Nephron (organoid): ENCODE data around the gene TNS1.

ENCODE experiments used
- H3K27ac Mint-ChIP-seq, 3 experiments: 2 replicates each; pipeline ENCODE4 v1.8.0; 2020; ENCODE audit warnings: mixed read lengths in 3 of 3, mild to moderate bottlenecking in 2 of 3, moderate library complexity in 1 of 3
- H3K27me3 Mint-ChIP-seq: 2 replicates; pipeline ENCODE4 v1.8.0; 2021; ENCODE audit warnings: low read depth, mild to moderate bottlenecking, moderate library complexity, mixed read lengths
- H3K36me3 Mint-ChIP-seq: 2 replicates; pipeline ENCODE4 v1.8.0; 2020; ENCODE audit warnings: low read depth, mixed read lengths
- H3K4me1 Mint-ChIP-seq: 2 replicates; pipeline ENCODE4 v1.8.0; 2020; ENCODE audit warnings: mixed read lengths
- H3K4me3 Mint-ChIP-seq, 3 experiments: 2 replicates each; pipeline ENCODE4 v1.8.0; 2020; ENCODE audit warnings: mild to moderate bottlenecking in 3 of 3, mixed read lengths in 3 of 3, moderate library complexity in 2 of 3
- H3K9me3 Mint-ChIP-seq: 2 replicates; pipeline ENCODE4 v1.8.0; 2020; ENCODE audit warnings: mixed read lengths
- TF ChIP-seq, protein P1 (sequence below), 3 experiments: fragments of 200-600 bp; sonication (generic); IDR thresholded peaks; one replicate each; pipeline ENCODE4 v1.5.0; 2021; ENCODE audit warnings: antibody characterized with exemption in 3 of 3; ENCODE audit not compliant: unreplicated experiment in 3 of 3

The TNS1 gene

DNA sequence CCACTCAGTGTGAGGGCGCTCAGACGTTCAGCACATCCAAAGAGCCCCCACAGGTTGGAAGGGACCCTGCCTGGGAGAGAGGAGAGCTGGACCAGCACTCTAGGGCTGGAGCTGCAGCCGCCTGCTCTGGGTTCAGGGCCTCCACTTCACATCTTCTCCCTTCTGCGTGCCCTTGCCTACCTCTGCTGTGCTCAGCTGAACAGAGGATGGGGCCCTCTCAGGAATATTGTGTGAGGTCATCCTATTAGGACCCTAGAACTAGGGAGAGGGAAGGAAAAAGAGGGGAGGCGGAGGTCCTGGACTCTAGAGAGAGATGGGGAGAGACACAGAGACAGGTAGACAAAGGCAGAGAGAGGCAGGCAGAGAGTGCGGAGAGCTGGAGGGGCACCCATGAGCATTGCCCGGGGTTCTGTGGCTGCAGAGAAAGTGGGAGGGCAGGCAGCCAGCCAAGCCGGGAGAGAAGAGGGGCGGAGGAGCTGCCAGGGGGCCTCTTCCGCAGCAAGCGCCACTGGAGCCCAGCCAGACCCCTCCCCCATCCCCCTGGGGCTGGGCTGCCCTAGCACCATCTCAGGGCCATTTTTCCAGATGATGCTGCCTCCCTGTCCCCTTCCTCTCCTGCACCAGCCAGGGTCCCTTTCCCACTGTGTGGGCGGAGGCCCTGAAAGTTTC, 8.3 kb upstream of the TNS1 start:
- H3K27ac Mint-ChIP-seq, result peak overlapping the region; percentile 38 to 75 (median 51)
- peaks cover 43% of the 10 kb centered on the region for H3K27me3 Mint-ChIP-seq
- TF ChIP-seq, protein P1, sequence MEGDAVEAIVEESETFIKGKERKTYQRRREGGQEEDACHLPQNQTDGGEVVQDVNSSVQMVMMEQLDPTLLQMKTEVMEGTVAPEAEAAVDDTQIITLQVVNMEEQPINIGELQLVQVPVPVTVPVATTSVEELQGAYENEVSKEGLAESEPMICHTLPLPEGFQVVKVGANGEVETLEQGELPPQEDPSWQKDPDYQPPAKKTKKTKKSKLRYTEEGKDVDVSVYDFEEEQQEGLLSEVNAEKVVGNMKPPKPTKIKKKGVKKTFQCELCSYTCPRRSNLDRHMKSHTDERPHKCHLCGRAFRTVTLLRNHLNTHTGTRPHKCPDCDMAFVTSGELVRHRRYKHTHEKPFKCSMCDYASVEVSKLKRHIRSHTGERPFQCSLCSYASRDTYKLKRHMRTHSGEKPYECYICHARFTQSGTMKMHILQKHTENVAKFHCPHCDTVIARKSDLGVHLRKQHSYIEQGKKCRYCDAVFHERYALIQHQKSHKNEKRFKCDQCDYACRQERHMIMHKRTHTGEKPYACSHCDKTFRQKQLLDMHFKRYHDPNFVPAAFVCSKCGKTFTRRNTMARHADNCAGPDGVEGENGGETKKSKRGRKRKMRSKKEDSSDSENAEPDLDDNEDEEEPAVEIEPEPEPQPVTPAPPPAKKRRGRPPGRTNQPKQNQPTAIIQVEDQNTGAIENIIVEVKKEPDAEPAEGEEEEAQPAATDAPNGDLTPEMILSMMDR (IDR thresholded peaks at IDR 0.05; ENCODE audit: unreplicated experiment in 3 of 3), result no peak
- no peaks in the 10 kb centered on the region for H3K9me3 Mint-ChIP-seq
- no peaks in the 10 kb centered on the region for H3K36me3 Mint-ChIP-seq
- H3K4me1 Mint-ChIP-seq, result peaks cover 50% of the 10 kb centered on the region
- H3K4me3 Mint-ChIP-seq, result peak overlapping the region; percentile 79 to 84 (median 80)

DNA sequence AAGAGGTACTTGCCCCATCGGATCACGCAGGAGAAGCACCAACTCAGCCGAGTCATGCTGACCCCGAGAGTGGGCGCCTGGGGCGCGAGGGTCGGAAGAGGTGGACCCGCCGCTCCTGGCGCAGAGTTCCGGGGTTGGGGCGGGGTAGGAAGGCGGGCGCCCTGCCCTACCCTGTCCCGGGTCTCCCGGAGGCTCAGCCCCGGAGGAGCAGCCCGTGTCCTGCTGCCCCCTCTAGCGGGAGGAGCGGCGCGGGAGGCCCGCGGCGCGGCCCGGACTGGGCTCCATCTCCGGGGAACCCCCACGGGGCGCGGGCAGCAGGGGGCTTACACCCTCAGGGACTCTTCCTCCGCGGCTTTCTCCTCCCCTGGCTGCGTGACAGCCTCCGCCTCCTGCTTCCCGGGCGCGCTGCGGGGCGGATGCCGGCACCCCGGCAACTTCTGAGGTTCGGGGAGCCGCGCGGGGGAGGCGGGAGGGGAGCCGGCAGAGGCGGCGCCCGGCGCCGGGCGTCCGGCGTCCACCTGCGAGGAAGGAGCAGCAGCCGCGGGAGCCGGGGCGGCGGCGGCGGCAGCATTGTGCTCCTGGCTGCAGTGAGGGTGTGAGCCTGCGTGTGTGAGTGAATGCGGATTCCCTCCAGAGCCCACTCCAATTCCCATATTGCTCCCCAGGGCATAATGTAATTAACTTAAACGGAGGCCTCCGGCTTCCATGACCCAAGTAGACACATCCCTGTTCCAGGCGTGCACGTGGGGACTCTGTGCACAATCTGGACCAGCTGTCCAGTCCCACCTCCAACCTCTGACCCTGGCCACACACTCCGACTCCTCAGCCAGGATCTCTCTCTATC, 7.6 kb upstream of the TNS1 start:
- H3K27ac Mint-ChIP-seq, result peak overlapping the region; percentile 38 to 75 (median 51)
- no peaks in the 10 kb centered on the region for H3K9me3 Mint-ChIP-seq
- H3K4me3 Mint-ChIP-seq, result peak overlapping the region; percentile 80 to 84 (median 83)
- peaks cover 46% of the 10 kb centered on the region for H3K4me1 Mint-ChIP-seq
- no peaks in the 10 kb centered on the region for H3K36me3 Mint-ChIP-seq
- TF ChIP-seq, protein P1 (IDR thresholded peaks at IDR 0.05; ENCODE audit: unreplicated experiment in 3 of 3), result peak; percentile 32 to 60 (median 32)
- peaks cover 47% of the 10 kb centered on the region for H3K27me3 Mint-ChIP-seq

DNA sequence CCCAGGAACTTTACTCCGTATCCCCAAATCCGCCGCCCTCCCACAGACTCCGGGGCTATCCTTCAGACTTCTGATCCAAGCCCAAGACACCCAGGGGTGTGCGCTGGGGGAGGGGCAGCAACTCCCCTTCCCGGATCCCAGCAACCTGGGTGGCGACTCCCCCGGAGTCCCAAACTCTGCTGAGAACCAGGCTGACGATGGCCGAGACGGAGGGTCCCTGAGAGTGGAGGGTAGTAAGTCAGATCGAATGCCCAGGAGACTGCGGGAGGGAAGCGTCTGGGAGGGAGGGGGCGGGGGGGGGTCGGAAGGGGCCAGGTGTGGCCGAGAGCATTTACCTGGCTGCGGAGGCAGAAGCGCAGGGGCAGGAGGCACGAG, 7.0 kb upstream of the TNS1 start:
- peaks cover 51% of the 10 kb centered on the region for H3K27me3 Mint-ChIP-seq
- no peaks in the 10 kb centered on the region for H3K36me3 Mint-ChIP-seq
- peaks cover 49% of the 10 kb centered on the region for H3K4me1 Mint-ChIP-seq
- TF ChIP-seq, protein P1 (IDR thresholded peaks at IDR 0.05; ENCODE audit: unreplicated experiment in 3 of 3), result no peak
- H3K9me3 Mint-ChIP-seq, result no peaks in the 10 kb centered on the region
- peak overlapping the region in 1 of 3 experiments; percentile 69 for H3K27ac Mint-ChIP-seq
- H3K4me3 Mint-ChIP-seq, result peak overlapping the region; percentile 67 to 83 (median 75)

DNA sequence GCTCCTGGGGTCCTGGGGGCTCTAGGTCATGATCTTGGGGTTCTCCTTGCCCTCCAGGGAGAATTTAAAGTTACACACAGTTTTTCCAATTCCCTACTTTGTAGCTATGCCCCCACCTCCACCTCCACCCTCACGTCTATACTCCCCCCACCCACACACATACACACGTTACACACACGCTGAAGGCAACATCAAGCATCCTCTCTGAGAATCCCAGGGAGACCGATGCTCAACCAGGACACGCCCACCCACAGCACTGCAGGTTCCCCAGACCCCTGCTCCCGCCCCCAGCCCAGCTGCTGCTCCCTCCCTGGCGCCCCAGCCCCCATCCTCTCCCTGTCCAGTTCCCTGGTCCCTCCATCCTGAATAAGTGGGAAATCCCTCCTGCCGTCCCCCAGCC, 6.4 kb upstream of the TNS1 start:
- H3K36me3 Mint-ChIP-seq, result no peaks in the 10 kb centered on the region
- TF ChIP-seq, protein P1 (IDR thresholded peaks at IDR 0.05; ENCODE audit: unreplicated experiment in 3 of 3), result no peak
- H3K9me3 Mint-ChIP-seq, result no peaks in the 10 kb centered on the region
- peaks cover 49% of the 10 kb centered on the region for H3K4me1 Mint-ChIP-seq
- peak overlapping the region; percentile 67 to 83 (median 75) for H3K4me3 Mint-ChIP-seq
- H3K27ac Mint-ChIP-seq, result peak overlapping the region in 1 of 3 experiments; percentile 69
- H3K27me3 Mint-ChIP-seq, result peaks cover 54% of the 10 kb centered on the region

GRCh38 chr2:218008060-218009040, 5.6 kb upstream of the TNS1 start:
- no peaks in the 10 kb centered on the region for H3K36me3 Mint-ChIP-seq
- H3K27ac Mint-ChIP-seq, result peak overlapping the region; percentile 19 to 86 (median 72)
- peak overlapping the region in 2 of 3 experiments; percentile 53 to 56 for H3K4me3 Mint-ChIP-seq
- H3K4me1 Mint-ChIP-seq, result peaks cover 58% of the 10 kb centered on the region
- no peaks in the 10 kb centered on the region for H3K9me3 Mint-ChIP-seq
- TF ChIP-seq, protein P1 (IDR thresholded peaks at IDR 0.05; ENCODE audit: unreplicated experiment in 3 of 3), result no peak
- H3K27me3 Mint-ChIP-seq, result peaks cover 57% of the 10 kb centered on the region
